ENCODE results near the gene TTC23L.

The TTC23L gene

GRCh38 chr5:34813509-34813908 lies 25.5 kb upstream of the TTC23L start:
- Histone ChIP-seq H3K4me1 (ENCODE audit: insufficient read depth, low read length, poor library complexity, severe bottlenecking) (no peaks in the 10 kb centered on the region), H4K20me1 (ENCODE audit: insufficient read depth, low read length, poor library complexity, severe bottlenecking) (no peaks in the 10 kb centered on the region), H3K36me3 (ENCODE audit: insufficient read depth, low read length) (no peaks in the 10 kb centered on the region), H2AFZ (ENCODE audit: low read length) (no peak overlapping the region), H3K27me3 (ENCODE audit: insufficient read depth, low read length, poor library complexity, severe bottlenecking) (no peaks in the 10 kb centered on the region), H3F3A (ENCODE audit: low read depth) (no peaks in the 10 kb centered on the region), H3K9ac (ENCODE audit: low read depth, low read length, poor library complexity, severe bottlenecking) (no peak overlapping the region), H3K4me3 (ENCODE audit: low read length, poor library complexity, severe bottlenecking) (no peak overlapping the region), H3K9me3 (ENCODE audit: insufficient read depth, low read depth, low read length) (no peaks in the 10 kb centered on the region), H3K9me2 (replicated peaks; ENCODE audit: low read depth, low read length) (no peaks in the 10 kb centered on the region), H3K79me2 (ENCODE audit: insufficient read depth, low read length) (no peaks in the 10 kb centered on the region), H3K4me2 (ENCODE audit: low read depth, low read length, poor library complexity, severe bottlenecking) (no peak overlapping the region)
- no peak for TF ChIP-seq CTCF (conservative IDR thresholded peaks at IDR 0.05; ENCODE audit: low read length)
- no peak for TF ChIP-seq EZH2phosphoT487 (IDR thresholded peaks at IDR 0.05; ENCODE audit: borderline replicate concordance)

GRCh38 chr5:34817558-34818351 lies 21.2 kb upstream of the TTC23L start:
- Histone ChIP-seq H3K4me1 (ENCODE audit: insufficient read depth, low read length, poor library complexity, severe bottlenecking) (no peaks in the 10 kb centered on the region), H3K4me2 (ENCODE audit: low read depth, low read length, poor library complexity, severe bottlenecking) (no peak overlapping the region), H3K27me3 (ENCODE audit: insufficient read depth, low read length, poor library complexity, severe bottlenecking) (no peaks in the 10 kb centered on the region), H2AFZ (ENCODE audit: low read length) (no peak overlapping the region), H3K36me3 (ENCODE audit: insufficient read depth, low read length) (peaks cover under 1% of the 10 kb centered on the region; the same call in 1 of the 2 replicates), H3K9ac (ENCODE audit: low read depth, low read length, poor library complexity, severe bottlenecking) (no peak overlapping the region), H3K9me2 (replicated peaks; ENCODE audit: low read depth, low read length) (no peaks in the 10 kb centered on the region), H3K79me2 (ENCODE audit: insufficient read depth, low read length) (no peaks in the 10 kb centered on the region), H3K4me3 (ENCODE audit: low read length, poor library complexity, severe bottlenecking) (no peak overlapping the region), H3K9me3 (ENCODE audit: insufficient read depth, low read depth, low read length) (no peaks in the 10 kb centered on the region), H4K20me1 (ENCODE audit: insufficient read depth, low read length, poor library complexity, severe bottlenecking) (no peaks in the 10 kb centered on the region), H3F3A (ENCODE audit: low read depth) (no peaks in the 10 kb centered on the region)
- TF ChIP-seq EZH2phosphoT487 (IDR thresholded peaks at IDR 0.05; ENCODE audit: borderline replicate concordance) (no peak), CTCF (conservative IDR thresholded peaks at IDR 0.05; ENCODE audit: low read length) (no peak)

- TF ChIP-seq CTCF (conservative IDR thresholded peaks at IDR 0.05; ENCODE audit: low read length) (no peak), EZH2phosphoT487 (IDR thresholded peaks at IDR 0.05; ENCODE audit: borderline replicate concordance) (no peak)
- no peak overlapping the region for H3K4me3 ChIP-seq (ENCODE audit: low read length, poor library complexity, severe bottlenecking)
- peaks cover 10% of the 10 kb centered on the region; the same call in 1 of the 2 replicates for H3K36me3 ChIP-seq (ENCODE audit: insufficient read depth, low read length)
- H3K79me2 ChIP-seq (ENCODE audit: insufficient read depth, low read length) = no peaks in the 10 kb centered on the region
- H3K9me3 ChIP-seq (ENCODE audit: insufficient read depth, low read depth, low read length) = no peaks in the 10 kb centered on the region
- H3K9me2 ChIP-seq (replicated peaks; ENCODE audit: low read depth, low read length) = no peaks in the 10 kb centered on the region
- no peaks in the 10 kb centered on the region for H3K27me3 ChIP-seq (ENCODE audit: insufficient read depth, low read length, poor library complexity, severe bottlenecking)
- no peak overlapping the region for H3K4me2 ChIP-seq (ENCODE audit: low read depth, low read length, poor library complexity, severe bottlenecking)
- no peaks in the 10 kb centered on the region for H3K4me1 ChIP-seq (ENCODE audit: insufficient read depth, low read length, poor library complexity, severe bottlenecking)
- H3K9ac ChIP-seq (ENCODE audit: low read depth, low read length, poor library complexity, severe bottlenecking) = no peak overlapping the region
- H2AFZ ChIP-seq (ENCODE audit: low read length) = no peak overlapping the region
- no peaks in the 10 kb centered on the region for H4K20me1 ChIP-seq (ENCODE audit: insufficient read depth, low read length, poor library complexity, severe bottlenecking)
- no peaks in the 10 kb centered on the region for H3F3A ChIP-seq (ENCODE audit: low read depth)
Observed at GRCh38 chr5:34818717-34819116, 20.2 kb upstream of the TTC23L start.
